Stimulated activated CD8-positive, alpha-beta memory T cell treated with anti-CD3 and anti-CD28 coated beads, Interleukin-7, amount 100 ng/mL, for 24 hours (primary cell): ENCODE measurements around the gene ERI3.

Source experiments
- DNase-seq: peaks from one replicate; pipeline ENCODE4 v3.0.0-alpha.2; 2020; ENCODE audit warnings: low read depth

The ERI3 gene

GRCh38 chr1:44316231-44316759 is 38.8 kb downstream of the ERI3 start:
- DNase-seq: no peak

- DNase-seq: no peak
Measured at GRCh38 chr1:44315521-44315920, 39.5 kb downstream of the ERI3 start.

GRCh38 chr1:44314452-44314851 is 40.6 kb downstream of the ERI3 start:
- no peak for DNase-seq

- no peak for DNase-seq
Measured at GRCh38 chr1:44313265-44313918, 41.7 kb downstream of the ERI3 start.

- no peak for DNase-seq
Measured at GRCh38 chr1:44312399-44313196, 42.5 kb downstream of the ERI3 start.

GRCh38 chr1:44310006-44310405 is 45.1 kb downstream of the ERI3 start:
- DNase-seq: no peak

- no peak for DNase-seq
Measured at GRCh38 chr1:44305962-44306422, 49.1 kb downstream of the ERI3 start.

GRCh38 chr1:44303532-44303931 is 51.5 kb downstream of the ERI3 start:
- DNase-seq: no peak

- no peak for DNase-seq
Measured at GRCh38 chr1:44302541-44302940, 52.5 kb downstream of the ERI3 start.

- no peak for DNase-seq
Measured at GRCh38 chr1:44301442-44301841, 53.6 kb downstream of the ERI3 start.

GRCh38 chr1:44300852-44301251 is 54.2 kb downstream of the ERI3 start:
- DNase-seq: no peak

GRCh38 chr1:44297695-44298400 is 57.2 kb downstream of the ERI3 start:
- no peak for DNase-seq

- no peak for DNase-seq
Measured at GRCh38 chr1:44296806-44297205, 58.3 kb downstream of the ERI3 start.

- DNase-seq: no peak
Measured at GRCh38 chr1:44296086-44296485, 59.0 kb downstream of the ERI3 start.

- DNase-seq: no peak
Measured at GRCh38 chr1:44294588-44295007, 60.5 kb downstream of the ERI3 start.

GRCh38 chr1:44293761-44294315 is 61.2 kb downstream of the ERI3 start:
- no peak for DNase-seq

GRCh38 chr1:44292651-44293050 is 62.4 kb downstream of the ERI3 start:
- no peak for DNase-seq

- no peak for DNase-seq
Measured at GRCh38 chr1:44290250-44291094, 64.6 kb downstream of the ERI3 start.

- no peak for DNase-seq
Measured at GRCh38 chr1:44289530-44289929, 65.5 kb downstream of the ERI3 start.

GRCh38 chr1:44288883-44289282 is 66.2 kb downstream of the ERI3 start:
- DNase-seq: no peak

GRCh38 chr1:44284184-44284583 is 70.9 kb downstream of the ERI3 start:
- no peak for DNase-seq
